SK-N-SH treated with all-trans-retinoic acid at 6 μM for 48 hours (cell line): ENCODE data around the gene NFIX.

ENCODE experiments used
- ATAC-seq: fragments of 200-7000 bp; cut with Tn5 transposase; 3 replicates; pipeline ENCODE4 v1.9.1; 2020; ENCODE audit warnings: mild to moderate bottlenecking, moderate library complexity
- ARNTL ChIP-seq: fragments of 450-650 bp; formaldehyde crosslinking; IDR thresholded peaks from 2 replicates; pipeline ENCODE4 v1.5.0; 2020; ENCODE audit warnings: low read depth, mild to moderate bottlenecking, moderate library complexity, borderline replicate concordance
- BACH2 ChIP-seq: fragments of 250-450 bp; sonication (Bioruptor Pico); IDR thresholded peaks from 2 replicates; pipeline ENCODE4 v1.9.0; 2021; ENCODE audit warnings: mild to moderate bottlenecking, borderline replicate concordance
- CREB5 ChIP-seq: fragments of 250-450 bp; sonication (Bioruptor Pico); IDR thresholded peaks from 2 replicates; pipeline ENCODE4 v1.5.1; 2020; ENCODE audit warnings: low read depth, mild to moderate bottlenecking, moderate library complexity
- CSRNP3 ChIP-seq: fragments of 250-450 bp; sonication (Bioruptor Pico); IDR thresholded peaks from 2 replicates; pipeline ENCODE4 v1.5.1; 2021; ENCODE audit warnings: mild to moderate bottlenecking, moderate library complexity
- ESRRG ChIP-seq: fragments of 250-450 bp; sonication (Bioruptor Pico); IDR thresholded peaks from 2 replicates; pipeline ENCODE4 v1.6.1; 2021; ENCODE audit warnings: mild to moderate bottlenecking
- GLIS3 ChIP-seq: fragments of 250-450 bp; sonication (Bioruptor Pico); IDR thresholded peaks from 2 replicates; pipeline ENCODE4 v1.5.0; 2020; ENCODE audit warnings: mild to moderate bottlenecking, moderate library complexity
- ISL1 ChIP-seq: fragments of 250-450 bp; sonication (Bioruptor Pico); IDR thresholded peaks from 2 replicates; pipeline ENCODE4 v2.1.2; 2022; ENCODE audit warnings: mild to moderate bottlenecking, moderate library complexity
- OSR1 ChIP-seq: fragments of 250-450 bp; sonication (Bioruptor Pico); IDR thresholded peaks from 2 replicates; pipeline ENCODE4 v1.8.0; 2022; ENCODE audit warnings: moderate library complexity, mild to moderate bottlenecking, inconsistent platforms
- POU6F1 ChIP-seq: fragments of 250-450 bp; sonication (Bioruptor Pico); IDR thresholded peaks from 2 replicates; pipeline ENCODE4 v1.8.0; 2021; ENCODE audit warnings: low read depth, mild to moderate bottlenecking, moderate library complexity, borderline replicate concordance
- PPARA ChIP-seq: fragments of 250-450 bp; sonication (Bioruptor Pico); IDR thresholded peaks from 2 replicates; pipeline ENCODE4 v1.5.0; 2020; ENCODE audit warnings: mild to moderate bottlenecking, borderline replicate concordance
- RARB ChIP-seq: fragments of 250-450 bp; sonication (Bioruptor Pico); IDR thresholded peaks from 2 replicates; pipeline ENCODE4 v1.8.0; 2021; ENCODE audit warnings: mild to moderate bottlenecking, moderate library complexity
- SNAI2 ChIP-seq: fragments of 250-450 bp; sonication (Bioruptor Pico); IDR thresholded peaks from 2 replicates; pipeline ENCODE4 v1.5.0; 2020; ENCODE audit warnings: mild to moderate bottlenecking, moderate library complexity
- TCF4 ChIP-seq: fragments of 250-450 bp; sonication (Bioruptor Pico); IDR thresholded peaks from 2 replicates; pipeline ENCODE4 v1.8.0; 2021; ENCODE audit warnings: mild to moderate bottlenecking, moderate library complexity, borderline replicate concordance
- TOX ChIP-seq: fragments of 250-450 bp; sonication (Bioruptor Pico); IDR thresholded peaks from 2 replicates; pipeline ENCODE4 v1.8.0; 2021; ENCODE audit warnings: mild to moderate bottlenecking, moderate library complexity, borderline replicate concordance
- TSHZ2 ChIP-seq: fragments of 250-450 bp; sonication (Bioruptor Pico); IDR thresholded peaks from 2 replicates; pipeline ENCODE4 v1.5.0; 2020; ENCODE audit warnings: mild to moderate bottlenecking, moderate library complexity
- ZC3H10 ChIP-seq: fragments of 250-450 bp; sonication (Bioruptor Pico); IDR thresholded peaks from 2 replicates; pipeline ENCODE4 v1.5.1; 2021; ENCODE audit warnings: mild to moderate bottlenecking, moderate library complexity
- ZFP3 ChIP-seq: fragments of 250-450 bp; sonication (Bioruptor Pico); IDR thresholded peaks from 2 replicates; pipeline ENCODE4 v1.5.0; 2020; ENCODE audit warnings: mild to moderate bottlenecking, moderate library complexity
- ZFP30 ChIP-seq: fragments of 450-650 bp; formaldehyde crosslinking; IDR thresholded peaks from 2 replicates; pipeline ENCODE4 v1.5.0; 2022; ENCODE audit warnings: mild to moderate bottlenecking, moderate library complexity
- ZNF565 ChIP-seq: fragments of 450-650 bp; formaldehyde crosslinking; conservative IDR thresholded peaks from 2 replicates; pipeline ENCODE4 v1.5.0; 2020; ENCODE audit warnings: low read depth, mild to moderate bottlenecking, moderate library complexity
- ZNF70 ChIP-seq: fragments of 450-650 bp; formaldehyde crosslinking; IDR thresholded peaks from 2 replicates; pipeline ENCODE4 v1.5.0; 2020; ENCODE audit warnings: mild to moderate bottlenecking, moderate library complexity
- ZNF8 ChIP-seq: fragments of 450-650 bp; formaldehyde crosslinking; IDR thresholded peaks from 2 replicates; pipeline ENCODE4 v1.5.0; 2020; ENCODE audit warnings: mild to moderate bottlenecking, moderate library complexity

Gene NFIX

GRCh38 chr19:12987781-12988180 is 7.5 kb upstream of the NFIX start (continued):
- TF ChIP-seq POU6F1 (no peak), OSR1 (CRISPR knock-in tag) (no peak), PPARA (CRISPR knock-in tag) (no peak), RARB (CRISPR knock-in tag) (no peak), CREB5 (CRISPR knock-in tag) (no peak), ESRRG (CRISPR knock-in tag) (no peak), SNAI2 (CRISPR knock-in tag) (no peak), ZNF8 (no peak), ISL1 (no peak), ZNF70 (no peak), ZC3H10 (CRISPR knock-in tag) (no peak)

- ATAC-seq = no peak
These were observed 4.8 kb upstream of the NFIX start for GRCh38 chr19:12990431-12990830.

GRCh38 chr19:12990853-12991252 is 4.4 kb upstream of the NFIX start:
- ATAC-seq = no peak
- TF ChIP-seq ARNTL (CRISPR knock-in tag) (no peak), ZNF70 (no peak), ZC3H10 (CRISPR knock-in tag) (no peak), ZFP3 (CRISPR knock-in tag) (no peak), TOX (CRISPR knock-in tag) (no peak), TSHZ2 (CRISPR knock-in tag) (no peak), OSR1 (CRISPR knock-in tag) (no peak)

More at GRCh38 chr19:12990431-12990830, 4.8 kb upstream of the NFIX start:
- TF ChIP-seq ZFP30 (CRISPR knock-in tag) (no peak), OSR1 (CRISPR knock-in tag) (no peak), SNAI2 (CRISPR knock-in tag) (no peak), ZFP3 (CRISPR knock-in tag) (no peak), ZNF70 (no peak), BACH2 (CRISPR knock-in tag) (no peak), ISL1 (no peak), ZNF8 (no peak), CSRNP3 (no peak), ZC3H10 (CRISPR knock-in tag) (no peak), CREB5 (CRISPR knock-in tag) (no peak), GLIS3 (CRISPR knock-in tag) (no peak)

GRCh38 chr19:12991296-12991695 is 4.0 kb upstream of the NFIX start:
- ATAC-seq = no peak
- TF ChIP-seq POU6F1 (no peak), RARB (CRISPR knock-in tag) (no peak), ZNF8 (no peak), TSHZ2 (CRISPR knock-in tag) (no peak), BACH2 (CRISPR knock-in tag) (no peak), PPARA (CRISPR knock-in tag) (no peak), GLIS3 (CRISPR knock-in tag) (no peak), TCF4 (CRISPR knock-in tag) (no peak), ESRRG (CRISPR knock-in tag) (no peak), ZNF565 (CRISPR knock-in tag) (no peak), CSRNP3 (no peak)
